HTERT RPE-1 (cell line): ENCODE data around the gene CCDC137.
"Not testable (repeated sequence)": the region's sequence is repeated elsewhere in the genome, so short reads cannot be mapped to it uniquely, and the experiment has no call there.

ENCODE experiments used
- in situ Hi-C: fragments of 300-500 bp; cut with MboI; formaldehyde crosslinking; loops from 4 replicates; pipeline ENCODE4 v1.14.3; 2020; ENCODE audit warnings: low sequenced_read_pairs

CCDC137 gene

GRCh38 chr17:81666342-81667191 lies at the start of gene CCDC137, which contains the start of gene OXLD1:
Gene CCDC137 (plus strand): TSS chr17:81666737. CDS start chr17:81666767, 30 bp downstream.
Gene OXLD1 (minus strand): TSS chr17:81666605. CDS start chr17:81666577, 28 bp downstream.
- in situ Hi-C loops, result no loop called here

- in situ Hi-C loops, result no loop called here
Measured at GRCh38 chr17:81616877-81617276, 49.7 kb upstream of the CCDC137 start.

- in situ Hi-C loops, result not testable (repeated sequence)
Measured at GRCh38 chr17:81618307-81618706, 48.2 kb upstream of the CCDC137 start.

DNA sequence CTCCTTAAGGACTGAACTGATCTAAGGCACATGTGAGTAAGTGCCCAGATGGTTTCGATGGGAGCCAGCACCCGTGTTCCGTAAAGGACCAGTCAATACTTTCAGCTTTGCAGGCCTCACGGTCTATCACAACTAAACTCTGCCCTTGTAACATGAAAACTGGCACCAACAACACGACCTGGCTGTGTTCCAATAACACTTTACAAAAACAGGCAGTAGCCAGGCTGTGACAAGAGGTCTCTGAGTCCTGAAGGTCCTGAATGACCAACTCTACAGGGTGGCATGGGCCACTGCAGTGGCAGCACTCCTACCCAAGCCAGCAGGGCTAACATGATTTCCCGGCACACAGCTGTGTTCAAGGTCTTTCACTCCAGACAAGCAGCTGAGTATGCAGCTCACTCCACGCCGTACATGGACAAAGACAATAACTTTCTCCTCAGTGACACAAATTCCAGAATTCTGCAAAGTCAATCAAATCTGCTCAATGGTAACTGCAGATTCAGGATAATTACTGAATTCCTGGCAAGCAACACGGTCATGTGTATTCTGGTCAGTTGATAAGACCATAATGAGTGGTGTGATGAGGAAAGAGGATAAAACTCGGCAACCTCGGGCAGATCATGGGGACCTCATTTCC lies 44.9 kb upstream of the CCDC137 start:
- in situ Hi-C loops, result no loop called here

DNA sequence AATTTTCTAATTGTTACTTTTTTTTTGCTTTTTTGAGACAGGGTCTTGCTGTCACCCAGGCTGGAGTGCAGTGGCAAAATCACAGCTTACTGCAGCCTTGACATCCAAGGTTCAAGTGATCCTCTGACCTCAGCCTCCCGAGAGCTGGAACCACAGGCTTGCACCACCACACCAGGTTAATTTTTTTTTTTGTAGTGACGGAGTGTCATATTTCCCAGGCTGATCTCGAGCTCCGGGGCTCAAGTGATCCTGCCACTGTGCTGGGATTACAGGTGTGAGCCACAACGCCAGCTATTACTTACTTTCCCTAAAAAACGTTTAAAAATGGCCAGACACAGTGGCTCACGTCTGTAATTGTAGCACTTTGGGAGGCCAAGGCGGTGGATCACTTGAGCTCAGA lies 36.3 kb upstream of the CCDC137 start:
- in situ Hi-C loops, result no loop called here

DNA sequence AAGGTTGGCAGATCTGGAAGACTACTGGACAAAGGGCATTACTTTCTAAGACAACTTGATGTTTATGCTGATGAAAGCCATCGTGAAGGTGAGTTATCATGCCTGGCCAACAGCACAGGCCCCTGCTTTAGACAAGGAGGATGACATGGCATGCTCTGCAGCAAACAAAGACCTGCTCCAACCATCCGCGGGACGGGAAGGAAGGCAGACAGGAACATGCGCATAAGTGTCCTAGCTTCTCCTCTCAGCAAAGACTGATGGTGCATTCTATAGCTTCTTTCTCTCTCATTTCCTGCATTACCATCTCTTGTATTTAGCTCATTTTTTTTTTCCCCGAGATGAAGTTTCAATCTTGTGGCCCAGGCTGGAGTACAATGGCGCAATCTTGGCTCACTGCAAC lies 35.1 kb upstream of the CCDC137 start:
- in situ Hi-C loops, result no loop called here

DNA sequence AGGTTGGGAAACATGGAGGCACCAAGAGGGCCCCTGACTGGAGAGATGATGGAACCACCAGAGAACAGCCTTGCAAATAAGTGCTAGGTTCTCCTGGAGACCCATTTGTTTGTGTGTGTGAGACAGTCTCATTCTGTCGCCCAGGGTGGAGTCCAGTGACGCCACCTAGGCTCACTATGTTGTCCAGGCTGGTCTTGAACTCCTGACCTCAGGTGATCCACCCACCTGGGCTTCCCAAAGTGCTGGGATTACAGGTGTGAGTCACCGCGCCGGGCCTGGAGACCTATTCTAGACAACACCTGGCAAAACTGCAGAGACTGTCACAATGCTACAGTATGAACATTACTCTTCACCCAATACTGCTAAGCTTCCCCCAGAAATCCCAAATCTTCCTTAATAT lies 31.1 kb upstream of the CCDC137 start:
- in situ Hi-C loops, result no loop called here

GRCh38 chr17:81635973-81636504 lies 30.5 kb upstream of the CCDC137 start:
- in situ Hi-C loops, result no loop called here

GRCh38 chr17:81636505-81637288 lies 29.8 kb upstream of the CCDC137 start, which contains the start of the genes NPLOC4 and TSPAN10:
Gene NPLOC4 (minus strand): TSS chr17:81637112. CDS start chr17:81636930, 182 bp downstream.
Gene TSPAN10 (plus strand): TSS chr17:81637196. CDS start chr17:81642413, 5,217 bp downstream.
- in situ Hi-C loops, result no loop called here

DNA sequence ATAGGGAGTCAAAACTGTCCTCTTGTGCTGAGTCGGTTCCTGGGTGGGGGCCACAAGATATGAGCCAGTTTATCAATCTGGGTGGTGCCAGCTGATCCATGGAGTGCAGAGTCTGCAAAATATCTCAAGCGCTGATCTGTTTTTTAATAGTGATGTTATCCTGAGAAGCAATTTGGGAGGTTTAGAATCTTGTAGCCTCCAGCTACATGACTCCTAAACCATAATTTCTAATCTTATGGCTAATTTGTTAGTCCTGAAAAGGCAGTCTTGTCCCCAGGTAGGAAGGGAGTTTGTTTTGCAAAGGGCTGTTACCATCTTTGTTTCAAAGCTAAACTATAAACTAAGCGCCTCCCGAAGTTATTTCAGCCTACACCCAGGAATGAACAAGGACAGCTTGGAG lies 27.9 kb upstream of the CCDC137 start:
- in situ Hi-C loops, result no loop called here

DNA sequence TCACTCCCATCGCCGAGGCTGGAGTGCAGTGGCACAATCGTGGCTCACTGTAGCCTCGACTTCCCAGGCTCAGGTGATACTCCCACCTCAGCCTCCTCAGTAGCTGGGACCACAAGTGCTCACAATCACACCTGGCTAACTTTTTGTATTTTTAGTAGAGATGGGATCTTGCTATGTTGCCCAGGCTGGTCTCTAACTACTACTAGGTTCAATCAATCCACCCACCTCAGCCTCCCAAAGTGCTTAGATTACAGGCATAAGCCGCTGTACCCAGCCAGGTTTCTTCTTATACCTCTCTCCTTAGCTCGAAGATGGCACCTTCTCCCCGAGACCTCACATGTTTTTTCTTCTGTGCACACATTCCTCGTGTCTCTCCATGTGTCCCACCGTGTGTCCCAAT lies 26.5 kb upstream of the CCDC137 start:
- in situ Hi-C loops, result no loop called here

DNA sequence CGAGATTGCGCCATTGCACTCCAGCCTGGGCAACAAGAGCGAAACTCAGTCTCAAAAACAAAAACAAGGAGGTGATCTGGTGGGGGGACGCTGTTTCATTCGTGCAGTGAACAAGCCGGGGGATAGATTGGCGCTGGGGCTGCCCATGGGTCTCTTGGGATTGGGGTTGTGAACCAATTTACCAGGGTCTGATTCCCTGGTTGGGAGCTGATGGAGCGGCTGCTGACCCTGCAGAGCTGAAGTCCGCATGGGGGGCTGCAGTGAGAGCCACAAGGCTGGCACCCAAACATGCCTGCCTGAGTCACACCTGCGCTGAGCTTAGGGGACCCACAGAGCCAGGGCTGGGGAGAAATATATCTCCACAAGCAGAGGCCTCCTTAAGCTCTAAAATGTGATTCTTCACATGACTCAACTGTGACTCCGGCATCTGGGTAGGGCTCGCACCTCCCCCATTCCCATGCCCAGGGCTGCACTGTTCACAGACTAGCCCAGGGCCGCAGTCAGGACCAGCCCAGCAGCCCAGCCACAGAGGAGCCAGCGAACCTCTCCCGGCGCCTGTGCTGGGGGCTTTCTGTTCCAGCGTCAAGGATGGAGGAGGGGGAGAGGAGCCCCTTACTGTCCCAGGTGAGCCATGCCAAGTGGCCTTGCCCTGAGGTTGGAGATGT lies 24.6 kb upstream of the CCDC137 start:
- in situ Hi-C loops, result no loop called here

- in situ Hi-C loops, result no loop called here
Measured at GRCh38 chr17:81644496-81644895, 22.0 kb upstream of the CCDC137 start.

DNA sequence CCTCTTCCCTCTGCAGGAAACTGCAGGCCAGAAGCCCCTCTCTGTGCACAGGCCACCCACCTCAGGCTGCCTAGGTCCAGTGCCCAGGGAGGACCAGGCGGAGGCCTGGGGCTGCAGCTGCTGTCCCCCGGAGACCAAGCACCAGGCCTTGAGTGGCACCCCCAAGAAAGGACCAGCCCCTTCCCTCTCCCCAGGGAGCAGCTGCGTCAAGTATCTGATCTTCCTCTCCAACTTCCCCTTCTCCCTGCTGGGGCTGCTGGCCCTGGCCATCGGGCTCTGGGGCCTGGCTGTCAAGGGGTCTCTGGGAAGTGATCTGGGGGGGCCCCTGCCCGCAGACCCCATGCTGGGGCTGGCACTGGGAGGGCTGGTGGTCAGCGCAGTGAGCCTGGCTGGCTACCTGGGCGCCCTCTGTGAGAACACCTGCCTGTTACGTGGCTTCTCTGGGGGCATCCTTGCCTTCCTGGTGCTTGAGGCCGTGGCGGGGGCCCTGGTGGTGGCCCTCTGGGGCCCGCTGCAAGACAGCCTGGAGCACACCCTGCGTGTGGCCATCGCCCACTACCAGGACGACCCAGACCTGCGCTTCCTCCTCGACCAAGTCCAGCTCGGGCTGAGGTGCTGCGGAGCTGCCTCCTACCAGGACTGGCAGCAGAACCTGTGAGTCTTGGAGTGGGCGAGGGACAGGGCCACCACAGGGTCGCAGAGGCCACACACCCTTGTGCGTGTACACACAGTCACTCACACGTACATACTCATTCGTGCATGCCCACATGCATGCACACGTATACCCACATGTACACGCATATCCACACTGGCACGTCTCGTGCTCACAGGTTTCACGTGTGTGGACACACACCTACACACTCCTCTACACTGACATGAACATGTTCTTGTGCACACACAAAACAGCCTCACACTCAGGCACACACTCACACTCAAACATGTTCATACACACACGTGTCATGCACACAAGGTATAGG lies 21.3 kb upstream of the CCDC137 start:
- in situ Hi-C loops, result no loop called here

- in situ Hi-C loops, result no loop called here
Measured at GRCh38 chr17:81646869-81647600, 19.5 kb upstream of the CCDC137 start.

DNA sequence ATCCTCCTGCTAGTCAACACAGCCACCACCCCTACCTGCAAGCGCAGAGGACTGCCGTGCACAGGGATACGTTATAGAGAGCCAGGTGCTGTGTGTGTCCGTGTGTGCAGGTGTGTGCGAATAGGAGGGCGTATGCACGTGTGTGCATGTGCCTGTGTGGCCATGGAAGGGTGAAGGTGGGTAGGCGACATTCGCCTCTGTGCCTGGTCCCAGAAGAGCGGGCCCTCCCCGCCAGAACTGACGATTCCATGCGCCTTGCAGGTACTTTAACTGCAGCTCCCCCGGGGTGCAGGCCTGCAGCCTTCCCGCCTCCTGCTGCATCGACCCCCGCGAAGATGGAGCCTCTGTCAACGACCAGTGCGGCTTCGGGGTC lies 18.9 kb upstream of the CCDC137 start:
- in situ Hi-C loops, result no loop called here

GRCh38 chr17:81648013-81648706 lies 18.4 kb upstream of the CCDC137 start:
- in situ Hi-C loops, result no loop called here

DNA sequence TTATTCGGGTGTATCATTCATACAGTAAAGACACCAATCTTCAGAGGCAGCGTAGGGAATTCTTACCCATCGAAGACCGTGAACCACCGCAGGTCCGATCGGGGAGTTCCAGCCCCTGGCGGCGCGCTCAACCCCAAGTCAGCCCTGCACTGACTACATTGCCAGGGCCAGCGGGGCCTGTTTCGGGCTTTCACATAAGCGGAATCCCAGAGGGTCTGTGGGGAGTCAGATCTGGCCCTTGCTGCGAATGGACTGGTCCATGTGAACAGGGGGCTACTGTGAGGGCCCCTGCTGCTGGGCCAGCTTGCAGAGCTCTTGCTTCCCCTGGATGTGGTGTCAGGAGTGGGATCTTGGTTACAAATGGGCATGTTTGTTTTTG lies 17.8 kb upstream of the CCDC137 start:
- in situ Hi-C loops, result no loop called here
